Karpas-422 (cell line): ENCODE data around the gene OR6N1. TPM values are rescaled to one million over a fixed set of nuclear protein-coding genes. Genes with fewer than 3 reads are reported as not detected.

Experiments
- DNase-seq: peaks from one replicate; pipeline ENCODE4 v3.0.0-alpha.2; 2015
- H2AFZ ChIP-seq: fragments of 200-600 bp; sonication (generic); 2 replicates; pipeline ENCODE4 v1.6.1; 2014; ENCODE audit warnings: antibody characterized with exemption, low read length, mixed read lengths
- H3K27ac ChIP-seq: fragments of 200-600 bp; sonication (generic); 2 replicates; pipeline ENCODE4 v1.5.1; 2014; ENCODE audit warnings: mild to moderate bottlenecking, low read length, moderate library complexity
- H3K27me3 ChIP-seq: fragments of 200-600 bp; sonication (generic); 2 replicates; pipeline ENCODE4 v1.6.1; 2014; ENCODE audit warnings: low read length, mixed read lengths
- H3K36me3 ChIP-seq: fragments of 200-600 bp; sonication (generic); 2 replicates; pipeline ENCODE4 v1.6.1; 2014; ENCODE audit warnings: low read length, mixed read lengths; ENCODE audit not compliant: insufficient read depth
- H3K4me1 ChIP-seq: fragments of 200-600 bp; sonication (generic); 2 replicates; pipeline ENCODE4 v1.6.1; 2014; ENCODE audit warnings: mild to moderate bottlenecking, low read length, mixed read lengths
- H3K4me2 ChIP-seq: fragments of 200-600 bp; sonication (generic); 2 replicates; pipeline ENCODE4 v1.6.1; 2014; ENCODE audit warnings: low read length, low read depth, mild to moderate bottlenecking; ENCODE audit not compliant: poor library complexity, severe bottlenecking
- H3K4me3 ChIP-seq: fragments of 200-600 bp; sonication (generic); 2 replicates; pipeline ENCODE4 v1.5.1; 2014; ENCODE audit warnings: mild to moderate bottlenecking, antibody characterized with exemption, low read length, mixed read lengths
- H3K79me2 ChIP-seq: fragments of 200-600 bp; sonication (generic); 2 replicates; pipeline ENCODE4 v1.6.1; 2014; ENCODE audit warnings: mild to moderate bottlenecking, low read length, mixed read lengths
- H3K9ac ChIP-seq: fragments of 200-600 bp; sonication (generic); 2 replicates; pipeline ENCODE4 v1.6.0; 2014; ENCODE audit warnings: low read length
- H3K9me2 ChIP-seq: fragments of 200-600 bp; sonication (generic), shearing (Covaris generic); replicated peaks from 2 replicates; pipeline ENCODE4 v1.6.0; 2014; ENCODE audit warnings: mild to moderate bottlenecking, low read length, moderate library complexity; ENCODE audit not compliant: insufficient read depth
- H3K9me3 ChIP-seq: fragments of 300-700, 200-600 bp; sonication (generic); 2 replicates; pipeline ENCODE4 v1.6.1; 2014; ENCODE audit warnings: low read length, mixed read lengths
- H4K20me1 ChIP-seq: fragments of 200-600 bp; sonication (generic); 2 replicates; pipeline ENCODE4 v1.6.1; 2014; ENCODE audit warnings: mild to moderate bottlenecking, antibody characterized with exemption, low read length, low read depth; ENCODE audit not compliant: insufficient read depth
- total RNA-seq: library from RNA; depleted of rRNA; stranded (reverse); fragments of >200 nt; shearing (Covaris generic); gene quantifications from 2 replicates; pipeline ENCODE4 v1.2.3, GENCODE V29; 2014; ENCODE audit warnings: low replicate concordance; rRNA removed

OR6N1 gene, protein sequence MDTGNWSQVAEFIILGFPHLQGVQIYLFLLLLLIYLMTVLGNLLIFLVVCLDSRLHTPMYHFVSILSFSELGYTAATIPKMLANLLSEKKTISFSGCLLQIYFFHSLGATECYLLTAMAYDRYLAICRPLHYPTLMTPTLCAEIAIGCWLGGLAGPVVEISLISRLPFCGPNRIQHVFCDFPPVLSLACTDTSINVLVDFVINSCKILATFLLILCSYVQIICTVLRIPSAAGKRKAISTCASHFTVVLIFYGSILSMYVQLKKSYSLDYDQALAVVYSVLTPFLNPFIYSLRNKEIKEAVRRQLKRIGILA
- total RNA-seq = not detected in 2 replicates

DNA sequence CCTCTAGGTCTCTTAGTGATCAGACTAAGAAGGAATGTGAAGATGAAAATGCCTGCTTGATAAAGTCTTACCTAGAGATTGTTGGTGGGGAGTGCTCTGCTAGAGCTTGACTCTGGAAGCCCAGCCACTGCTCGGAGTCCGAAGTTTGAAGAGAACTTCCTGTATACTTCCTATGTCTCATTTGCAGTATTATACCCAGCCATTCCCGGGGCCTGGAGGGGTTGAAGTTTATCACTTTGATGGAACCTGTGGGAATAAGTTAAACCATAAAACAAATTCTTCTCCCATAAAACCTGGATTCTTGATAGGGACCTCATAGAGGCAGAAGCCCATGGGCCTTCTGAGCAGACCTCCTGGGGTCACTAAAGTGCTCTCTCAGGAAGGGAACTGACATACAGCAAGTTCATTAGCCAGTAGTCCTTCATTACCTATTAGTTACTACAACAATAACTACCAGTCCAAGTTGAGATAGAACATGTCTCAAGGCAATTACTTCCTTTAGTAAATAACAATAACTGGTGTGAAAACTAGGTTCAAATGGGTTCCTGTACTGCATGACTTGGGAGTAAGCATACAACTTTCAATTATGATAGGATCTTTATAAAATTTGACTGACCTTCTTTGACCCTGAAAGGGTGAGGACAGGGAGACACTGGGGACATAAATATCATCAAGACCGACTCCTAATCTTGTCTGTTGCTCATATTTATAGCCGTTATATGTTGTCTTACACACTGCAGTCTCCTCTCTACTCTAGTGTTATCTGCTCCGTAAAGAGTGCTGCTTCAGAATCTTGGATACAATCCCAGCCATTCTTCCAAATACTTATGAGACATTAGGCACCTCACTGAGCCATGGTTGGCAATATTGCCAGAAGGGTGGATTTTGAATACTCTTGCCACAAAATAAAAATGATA is at the start of gene OR6N1:
Gene OR6N1, minus strand, starts transcription at position 246 of the 917 bp plus-strand sequence. CDS start 5,513 bp downstream, outside the sequence.
- Histone ChIP-seq H2AFZ (no peak within 1 kb of the TSS), H3K4me2 (no peak within 1 kb of the TSS), H3K27ac (no peak within 1 kb of the TSS), H3K79me2 (no peaks in the 10 kb centered on the region), H3K27me3 (no peaks in the 10 kb centered on the region), H4K20me1 (no peaks in the 10 kb centered on the region), H3K9me3 (no peaks in the 10 kb centered on the region), H3K9ac (no peak within 1 kb of the TSS), H3K4me1 (no peaks in the 10 kb centered on the region), H3K9me2 (no peaks in the 10 kb centered on the region), H3K4me3 (no peak within 1 kb of the TSS), H3K36me3 (no peaks in the 10 kb centered on the region)
- DNase-seq = no peak

DNA sequence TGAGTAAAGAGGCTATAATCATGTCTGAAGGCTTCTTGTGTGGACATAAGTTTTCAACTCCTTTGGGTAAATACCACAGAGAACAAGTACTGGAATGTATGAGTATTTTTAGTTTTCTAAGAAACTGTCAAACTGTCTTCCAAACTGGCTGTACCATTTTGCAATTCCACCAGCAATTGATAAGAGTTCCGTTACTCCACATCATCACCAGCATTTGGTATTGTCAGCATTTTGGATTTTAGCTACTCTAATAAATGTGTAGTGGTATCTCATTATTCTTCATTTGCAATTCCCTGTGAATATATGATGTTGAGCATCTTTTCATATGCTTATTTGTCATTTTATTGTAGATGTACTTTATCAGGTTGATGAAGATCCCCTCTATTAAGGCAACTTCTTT is 49.7 kb upstream of the OR6N1 start:
- Histone ChIP-seq H3K4me1 (no peaks in the 10 kb centered on the region), H3K79me2 (no peaks in the 10 kb centered on the region), H3K4me3 (no peak overlapping the region), H3K36me3 (no peaks in the 10 kb centered on the region), H3K4me2 (no peak overlapping the region), H3K27ac (no peak overlapping the region), H3K9me3 (no peaks in the 10 kb centered on the region), H3K9ac (no peak overlapping the region), H4K20me1 (no peaks in the 10 kb centered on the region), H2AFZ (no peak overlapping the region), H3K9me2 (no peaks in the 10 kb centered on the region), H3K27me3 (no peaks in the 10 kb centered on the region)
- DNase-seq = no peak

DNA sequence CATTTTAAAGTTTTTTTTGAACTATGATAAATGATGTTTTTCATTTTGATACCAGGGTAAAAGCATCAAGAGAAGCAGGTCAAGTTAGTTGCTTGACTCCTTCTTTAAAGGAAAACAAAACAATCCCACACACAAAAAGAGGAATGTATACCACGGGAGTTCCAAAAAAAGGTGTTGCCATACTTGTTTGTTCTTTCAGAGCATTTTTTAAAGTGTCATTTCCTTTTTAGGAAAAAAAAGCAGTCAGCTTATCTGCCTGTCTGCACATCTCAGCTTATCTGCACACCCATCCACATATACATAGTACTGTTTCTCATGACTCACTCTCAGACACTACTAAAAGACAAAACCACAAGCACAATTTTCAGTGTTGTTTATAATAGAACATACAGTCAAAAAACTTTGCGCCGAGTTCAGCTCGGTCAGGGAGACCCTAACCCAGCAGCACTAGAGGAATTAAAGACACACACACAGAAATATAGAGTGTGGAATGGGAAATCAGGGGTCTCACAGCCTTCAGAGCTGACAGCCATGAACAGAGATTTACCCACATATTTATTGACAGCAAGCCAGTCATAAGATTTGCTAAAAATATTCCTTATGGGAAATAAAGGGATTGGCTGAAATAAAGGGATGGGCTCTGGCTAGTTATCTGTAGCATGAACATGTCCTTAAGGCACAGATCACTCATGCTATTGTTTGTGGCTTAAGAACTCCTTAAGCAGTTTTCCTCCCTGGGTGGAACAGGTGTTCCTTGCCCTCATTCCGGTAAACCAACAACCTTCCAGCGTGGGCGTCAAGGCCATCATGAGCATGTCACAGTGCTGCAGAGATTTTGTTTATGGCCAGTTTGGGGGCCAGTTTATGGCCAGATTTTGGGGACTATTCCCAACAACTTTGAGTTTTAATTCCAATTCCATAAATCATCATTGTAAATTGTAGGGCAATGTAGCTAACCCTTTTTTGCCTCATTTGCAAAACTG is 47.8 kb upstream of the OR6N1 start:
- Histone ChIP-seq H3K4me1 (no peaks in the 10 kb centered on the region), H3K4me2 (no peak overlapping the region), H3K79me2 (no peaks in the 10 kb centered on the region), H3K9ac (no peak overlapping the region), H3K9me3 (no peaks in the 10 kb centered on the region), H3K36me3 (no peaks in the 10 kb centered on the region), H4K20me1 (no peaks in the 10 kb centered on the region), H3K27me3 (no peaks in the 10 kb centered on the region), H3K27ac (no peak overlapping the region), H3K4me3 (no peak overlapping the region), H2AFZ (no peak overlapping the region), H3K9me2 (no peaks in the 10 kb centered on the region)
- no peak for DNase-seq

DNA sequence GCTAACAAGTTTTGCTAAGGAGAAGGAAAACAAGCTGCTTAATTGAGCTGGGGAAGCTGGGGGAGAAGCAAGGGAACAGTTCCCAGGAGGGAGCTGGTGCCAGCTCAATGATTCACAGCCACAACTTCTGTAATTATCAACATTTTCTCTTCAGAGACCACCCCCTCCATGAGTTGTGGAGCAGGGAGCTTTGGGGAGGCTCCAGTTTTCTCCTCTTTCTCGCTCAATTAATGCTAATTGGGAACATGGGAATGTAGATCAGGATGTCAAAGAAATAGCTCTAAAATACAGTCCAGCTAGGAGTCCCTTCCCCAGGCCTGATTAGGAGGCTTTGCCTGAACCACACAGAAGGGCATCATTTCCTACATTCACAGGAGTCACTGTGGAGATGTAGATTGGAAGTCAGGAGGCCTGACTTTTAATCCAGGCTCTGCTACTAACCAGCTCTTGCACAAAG is 47.0 kb upstream of the OR6N1 start:
- no peak overlapping the region for H3K27ac ChIP-seq
- H3K9me3 ChIP-seq = no peaks in the 10 kb centered on the region
- no peak overlapping the region for H3K4me2 ChIP-seq
- no peaks in the 10 kb centered on the region for H4K20me1 ChIP-seq
- H3K9ac ChIP-seq = no peak overlapping the region
- no peaks in the 10 kb centered on the region for H3K4me1 ChIP-seq
- H3K27me3 ChIP-seq = no peaks in the 10 kb centered on the region
- no peak overlapping the region for H3K4me3 ChIP-seq
- H3K36me3 ChIP-seq = no peaks in the 10 kb centered on the region
- no peaks in the 10 kb centered on the region for H3K9me2 ChIP-seq
- no peak for DNase-seq
- H3K79me2 ChIP-seq = no peaks in the 10 kb centered on the region
- no peak overlapping the region for H2AFZ ChIP-seq

DNA sequence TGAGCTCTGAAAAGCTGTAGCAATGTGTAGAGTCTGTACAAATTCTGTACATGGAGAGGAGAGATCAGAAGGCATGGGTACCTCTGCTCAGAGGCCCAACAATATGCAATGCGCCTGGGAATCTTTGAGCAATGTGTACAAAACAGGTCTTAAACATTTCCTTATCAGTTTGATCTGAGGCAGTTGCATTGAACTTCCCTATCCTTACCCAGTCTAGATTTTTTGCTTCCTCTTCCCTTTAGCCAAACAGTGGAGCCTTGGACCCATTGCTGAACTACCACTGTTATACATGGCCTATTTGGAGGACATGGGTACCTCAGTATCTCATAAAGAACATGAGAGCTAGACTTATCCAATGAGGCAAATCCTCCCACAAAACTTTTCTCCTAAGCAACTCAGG is 46.6 kb upstream of the OR6N1 start:
- Histone ChIP-seq H3K4me3 (no peak overlapping the region), H3K36me3 (no peaks in the 10 kb centered on the region), H3K4me1 (no peaks in the 10 kb centered on the region), H3K4me2 (no peak overlapping the region), H2AFZ (no peak overlapping the region), H3K27ac (no peak overlapping the region), H4K20me1 (no peaks in the 10 kb centered on the region), H3K9me3 (no peaks in the 10 kb centered on the region), H3K27me3 (no peaks in the 10 kb centered on the region), H3K9me2 (no peaks in the 10 kb centered on the region), H3K9ac (no peak overlapping the region), H3K79me2 (no peaks in the 10 kb centered on the region)
- DNase-seq = no peak

DNA sequence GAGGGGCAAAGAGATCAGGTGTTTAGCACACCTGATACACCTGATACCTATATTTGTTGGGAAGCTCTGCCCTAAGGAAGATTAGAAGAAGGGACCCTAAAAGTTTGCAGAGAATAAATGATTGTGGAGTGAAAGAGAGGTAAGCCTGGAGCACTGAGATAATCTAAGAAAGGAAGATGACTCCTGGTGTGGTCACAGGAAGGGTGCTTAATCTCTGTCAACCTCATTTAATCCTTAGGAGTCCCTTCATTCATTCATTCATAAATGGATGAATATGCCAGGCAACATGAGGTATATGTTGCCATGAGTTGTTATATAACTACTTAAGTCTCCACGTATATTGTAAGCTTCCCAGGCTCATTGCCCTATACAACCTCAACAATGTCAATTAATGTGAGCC is 43.0 kb upstream of the OR6N1 start:
- H3K27ac ChIP-seq = no peak overlapping the region
- no peaks in the 10 kb centered on the region for H4K20me1 ChIP-seq
- no peaks in the 10 kb centered on the region for H3K27me3 ChIP-seq
- H3K9ac ChIP-seq = no peak overlapping the region
- H3K9me3 ChIP-seq = no peaks in the 10 kb centered on the region
- H3K4me1 ChIP-seq = no peaks in the 10 kb centered on the region
- no peaks in the 10 kb centered on the region for H3K79me2 ChIP-seq
- H3K4me3 ChIP-seq = no peak overlapping the region
- no peak for DNase-seq
- H3K9me2 ChIP-seq = no peaks in the 10 kb centered on the region
- H2AFZ ChIP-seq = no peak overlapping the region
- no peak overlapping the region for H3K4me2 ChIP-seq
- H3K36me3 ChIP-seq = no peaks in the 10 kb centered on the region

DNA sequence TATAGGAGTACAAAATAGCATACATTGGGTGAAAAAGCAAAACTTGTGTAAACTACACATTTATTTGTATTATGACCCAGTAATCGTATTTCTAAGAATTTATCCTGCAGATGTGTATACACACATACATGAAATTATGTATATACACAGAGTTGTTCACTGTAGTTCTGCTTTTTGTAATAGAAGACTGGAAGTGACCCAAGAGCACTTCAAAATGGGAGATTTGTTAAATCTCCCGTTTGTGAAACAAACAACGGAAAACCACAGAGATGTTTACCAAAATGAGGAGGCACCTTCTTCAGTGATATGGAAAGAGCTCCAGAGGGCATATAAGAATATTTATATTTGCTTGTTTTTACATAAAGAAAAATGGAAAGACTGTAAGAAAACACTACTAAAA is 41.2 kb upstream of the OR6N1 start:
- H3K9ac ChIP-seq = no peak overlapping the region
- no peaks in the 10 kb centered on the region for H3K27me3 ChIP-seq
- H4K20me1 ChIP-seq = no peaks in the 10 kb centered on the region
- no peak overlapping the region for H3K27ac ChIP-seq
- H3K4me2 ChIP-seq = no peak overlapping the region
- no peaks in the 10 kb centered on the region for H3K79me2 ChIP-seq
- no peak overlapping the region for H3K4me3 ChIP-seq
- no peak overlapping the region for H2AFZ ChIP-seq
- no peaks in the 10 kb centered on the region for H3K36me3 ChIP-seq
- no peaks in the 10 kb centered on the region for H3K9me3 ChIP-seq
- no peaks in the 10 kb centered on the region for H3K9me2 ChIP-seq
- DNase-seq = no peak
- H3K4me1 ChIP-seq = no peaks in the 10 kb centered on the region
